IMR-90 (cell line): ENCODE data around the gene EXOC2. TPM values are rescaled to one million over a fixed set of nuclear protein-coding genes. Genes with fewer than 3 reads are reported as not detected.

ENCODE experiments used
- ATAC-seq: fragments of 200-7000 bp; cut with Tn5 transposase; 2 replicates; pipeline ENCODE4 v1.9.1; 2020; ENCODE audit warnings: low read depth, mild to moderate bottlenecking, moderate library complexity
- BruUV-seq: library from RNA; stranded (reverse); fragments of 400-500 nt; replicated peaks from 2 replicates; lab custom pipeline; 2021; lab: Mats Ljungman, UMichigan
- CTCF ChIA-PET: fragments of 300-600 bp; formaldehyde crosslinking; extraction: SDS; loops from one replicate; lab custom pipeline; 2021; ENCODE audit warnings: antibody characterized with exemption; lab: Yijun Ruan, JAX
- POLR2A ChIA-PET: fragments of 300-600 bp; sonication (Branson Sonifier 250); formaldehyde crosslinking; loops from one replicate; lab custom pipeline; 2022; ENCODE audit warnings: antibody characterized with exemption; ENCODE audit not compliant: unreplicated experiment; lab: Charles Lee
- DNase-seq: peaks from one replicate; pipeline ENCODE4 v3.0.0; 2013
- H2AFZ ChIP-seq: replicated peaks from 2 replicates; pipeline ENCODE3; 2013; ENCODE audit warnings: low read length, mild to moderate bottlenecking; ENCODE audit not compliant: poor library complexity
- H2AK5ac ChIP-seq: 2 replicates; pipeline ENCODE4 v1.6.1; 2013; ENCODE audit warnings: low read depth, low read length, inconsistent platforms
- H2AK9ac ChIP-seq: replicated peaks from 2 replicates; pipeline ENCODE3; 2013; ENCODE audit warnings: mild to moderate bottlenecking, low read depth, low read length, moderate library complexity; ENCODE audit not compliant: poor library complexity
- H2BK120ac ChIP-seq: 2 replicates; pipeline ENCODE4 v1.6.1; 2013; ENCODE audit warnings: low read depth, low read length, inconsistent platforms
- H2BK15ac ChIP-seq: 3 replicates; pipeline ENCODE4 v1.6.1; 2013; ENCODE audit warnings: low read depth, low read length, inconsistent platforms
- H2BK20ac ChIP-seq: 2 replicates; pipeline ENCODE4 v1.6.1; 2013; ENCODE audit warnings: low read depth, mild to moderate bottlenecking, inconsistent platforms, low read length, moderate library complexity
- H2BK5ac ChIP-seq: 2 replicates; pipeline ENCODE4 v1.6.1; 2013; ENCODE audit warnings: mild to moderate bottlenecking, low read depth, low read length, inconsistent platforms; ENCODE audit not compliant: poor library complexity, severe bottlenecking
- H3K14ac ChIP-seq: replicated peaks from 2 replicates; pipeline ENCODE4 v1.6.1; 2013; ENCODE audit warnings: low read depth, low read length, inconsistent platforms
- H3K18ac ChIP-seq: 2 replicates; pipeline ENCODE4 v1.6.1; 2013; ENCODE audit warnings: low read depth, low read length, control low read depth
- H3K23ac ChIP-seq: 2 replicates; pipeline ENCODE4 v1.6.1; 2013; ENCODE audit warnings: low read depth, low read length, inconsistent platforms
- H3K27ac ChIP-seq: 2 replicates; pipeline ENCODE4 v1.5.1; 2013; ENCODE audit warnings: mild to moderate bottlenecking, control low read depth, low read length; ENCODE audit not compliant: insufficient read depth
- H3K27me3 ChIP-seq: 2 replicates; pipeline ENCODE4 v1.6.1; 2013; ENCODE audit warnings: low read length; ENCODE audit not compliant: control insufficient read depth, insufficient read depth
- H3K36me3 ChIP-seq: 2 replicates; pipeline ENCODE4 v1.6.1; 2013; ENCODE audit warnings: low read length, mixed read lengths; ENCODE audit not compliant: control insufficient read depth, insufficient read depth
- H3K4ac ChIP-seq: 2 replicates; pipeline ENCODE4 v1.6.1; 2013; ENCODE audit warnings: low read depth, low read length, inconsistent platforms
- H3K4me1 ChIP-seq: 2 replicates; pipeline ENCODE4 v1.6.1; 2013; ENCODE audit warnings: low read length, mixed read lengths; ENCODE audit not compliant: control insufficient read depth, insufficient read depth
- H3K4me2 ChIP-seq: 2 replicates; pipeline ENCODE4 v1.6.1; 2013; ENCODE audit warnings: low read depth, mild to moderate bottlenecking, control low read depth, low read length, moderate library complexity
- H3K4me3 ChIP-seq: 2 replicates; pipeline ENCODE4 v1.5.1; 2013; ENCODE audit warnings: low read depth, mild to moderate bottlenecking, control low read depth, low read length, moderate library complexity; ENCODE audit not compliant: insufficient read depth
- H3K56ac ChIP-seq: 2 replicates; pipeline ENCODE4 v1.6.1; 2013; ENCODE audit warnings: low read length, inconsistent platforms; ENCODE audit not compliant: insufficient read depth; ENCODE audit errors: extremely low read depth
- H3K79me1 ChIP-seq, 2 experiments: 2 replicates each; pipeline ENCODE4 v1.6.1; 2013; ENCODE audit warnings: low read length in 2 of 2, inconsistent platforms in 1 of 2, low read depth in 1 of 2
- H3K9ac ChIP-seq: 2 replicates; pipeline ENCODE4 v1.6.1; 2013; ENCODE audit warnings: low read depth, low read length, control low read depth
- H3K9me1 ChIP-seq: 2 replicates; pipeline ENCODE4 v1.6.1; 2013; ENCODE audit warnings: low read length, inconsistent platforms; ENCODE audit not compliant: insufficient read depth
- H3K9me3 ChIP-seq: 2 replicates; pipeline ENCODE4 v1.6.1; 2013; ENCODE audit warnings: low read length; ENCODE audit not compliant: control insufficient read depth, insufficient read depth
- H4K20me1 ChIP-seq: 2 replicates; pipeline ENCODE4 v1.6.1; 2013; ENCODE audit warnings: low read length, inconsistent platforms; ENCODE audit not compliant: insufficient read depth
- H4K5ac ChIP-seq: 2 replicates; pipeline ENCODE4 v1.6.1; 2013; ENCODE audit warnings: mild to moderate bottlenecking, low read depth, low read length, control low read depth
- H4K8ac ChIP-seq, 2 experiments: 2 replicates each; pipeline ENCODE4 v1.6.1; 2013; ENCODE audit warnings: low read depth in 2 of 2, low read length in 2 of 2, control low read depth in 1 of 2, inconsistent platforms in 1 of 2
- H4K91ac ChIP-seq: 2 replicates; pipeline ENCODE4 v1.6.1; 2013; ENCODE audit warnings: low read depth, low read length, inconsistent platforms; ENCODE audit not compliant: insufficient read depth
- BHLHE40 ChIP-seq: fragments of 150-350 bp; IDR thresholded peaks from 2 replicates; pipeline ENCODE4 v1.6.1; 2016; ENCODE audit warnings: mild to moderate bottlenecking, low read depth, low read length
- CEBPB ChIP-seq: IDR thresholded peaks from 2 replicates; pipeline ENCODE4 v1.6.1; 2012; ENCODE audit warnings: low read depth, low read length, improper control_type of control experiment
- CHD1 ChIP-seq: IDR thresholded peaks from 2 replicates; pipeline ENCODE4 v1.6.1; 2012; ENCODE audit warnings: low read depth, low read length, improper control_type of control experiment
- CTCF ChIP-seq: conservative IDR thresholded peaks from 2 replicates; pipeline ENCODE4 v1.5.1; 2012; ENCODE audit warnings: mild to moderate bottlenecking, low read depth, low read length, improper control_type of control experiment
- ELK1 ChIP-seq: fragments of 150-350 bp; IDR thresholded peaks from 2 replicates; pipeline ENCODE4 v1.6.1; 2016; ENCODE audit warnings: low read depth, mild to moderate bottlenecking, low read length, moderate library complexity, borderline replicate concordance
- FOS ChIP-seq: fragments of 150-350 bp; IDR thresholded peaks from 2 replicates; pipeline ENCODE4 v1.6.1; 2016; ENCODE audit warnings: low read depth, low read length
- MAFK ChIP-seq: IDR thresholded peaks from 2 replicates; pipeline ENCODE4 v1.6.1; 2012; ENCODE audit warnings: low read depth, low read length, improper control_type of control experiment
- MAZ ChIP-seq: IDR thresholded peaks from 2 replicates; pipeline ENCODE4 v1.6.1; 2012; ENCODE audit warnings: low read depth, mild to moderate bottlenecking, low read length, improper control_type of control experiment, moderate library complexity, borderline replicate concordance
- MXI1 ChIP-seq: IDR thresholded peaks from 2 replicates; pipeline ENCODE4 v1.6.1; 2012; ENCODE audit warnings: low read depth, mild to moderate bottlenecking, low read length, moderate library complexity, borderline replicate concordance
- NFE2L2 ChIP-seq: fragments of 150-350 bp; IDR thresholded peaks from 2 replicates; pipeline ENCODE4 v1.6.1; 2016; ENCODE audit warnings: low read depth, mild to moderate bottlenecking, low read length
- POLR2A ChIP-seq: IDR thresholded peaks from 2 replicates; pipeline ENCODE4 v1.6.1; 2012; ENCODE audit warnings: mild to moderate bottlenecking, low read depth, low read length
- RAD21 ChIP-seq: IDR thresholded peaks from 2 replicates; pipeline ENCODE4 v1.6.1; 2012; ENCODE audit warnings: low read length, improper control_type of control experiment
- RCOR1 ChIP-seq: IDR thresholded peaks from 2 replicates; pipeline ENCODE4 v1.6.1; 2012; ENCODE audit warnings: mild to moderate bottlenecking, low read length, improper control_type of control experiment; ENCODE audit not compliant: insufficient replicate concordance
- RFX5 ChIP-seq: IDR thresholded peaks from 2 replicates; pipeline ENCODE4 v1.8.0; 2012; ENCODE audit warnings: low read depth, mild to moderate bottlenecking, low read length, moderate library complexity
- SMC3 ChIP-seq: fragments of 150-350 bp; IDR thresholded peaks from 2 replicates; pipeline ENCODE4 v1.6.1; 2016; ENCODE audit warnings: low read depth, mild to moderate bottlenecking, antibody characterized with exemption, low read length, moderate library complexity
- USF2 ChIP-seq: fragments of 150-350 bp; IDR thresholded peaks from 2 replicates; pipeline ENCODE4 v1.6.1; 2017; ENCODE audit warnings: mild to moderate bottlenecking, antibody characterized with exemption, low read length, low read depth
- WGBS, 2 experiments: methylation state at CpG; one replicate each; pipeline versions ENCODE4 v1.1.5 to v1.1.7; 2013; ENCODE audit warnings: missing lambda C conversion rate in 2 of 2; ENCODE audit not compliant: insufficient read length in 1 of 2; ENCODE audit errors: extremely low coverage in 2 of 2; 5-methylcytosine and 5-hydroxymethylcytosine counted together
- dilution Hi-C: fragments of 300-500 bp; cut with HindIII; formaldehyde crosslinking; loops from one replicate; pipeline ENCODE4 v1.14.3; 2018; ENCODE audit warnings: low sequenced_read_pairs; ENCODE audit not compliant: unreplicated experiment
- in situ Hi-C: fragments of 300-500 bp; cut with MboI; formaldehyde crosslinking; loops from 3 replicates; pipeline ENCODE4 v1.14.3; 2019; ENCODE audit warnings: low sequenced_read_pairs, inconsistent platforms, mixed read lengths
- intact Hi-C: fragments of 100-400 bp; cut with micrococcal nuclease; formaldehyde crosslinking; loops from 2 replicates; pipeline ENCODE4 v1.10.0; 2022
- polyA plus RNA-seq, 3 experiments: library from polyadenylated mRNA; depleted of rRNA; stranded (reverse); fragments of >200 nt; gene quantifications; 2 replicates each; pipeline ENCODE4 v1.2.3, GENCODE V29; 2012; ENCODE audit warnings: low replicate concordance in 1 of 3
- total RNA-seq: library from RNA; depleted of rRNA; stranded (reverse); fragments of >200 nt; gene quantifications from 2 replicates; pipeline ENCODE4 v1.2.3, GENCODE V29; 2012

The EXOC2 gene
- total and polyA plus RNA-seq, 2 of the 4 experiments (the other 2 are of a cell fraction), result 13.1 to 37.3 TPM

GRCh38 chr6:484746-485145 lies 208.2 kb downstream of the EXOC2 start:
- H2BK20ac ChIP-seq, result no peak overlapping the region
- dilution Hi-C loops, result no loop called here

More at GRCh38 chr6:484746-485145, 208.2 kb downstream of the EXOC2 start:
- Histone ChIP-seq H2BK120ac (no peak overlapping the region), H3K9ac (no peak overlapping the region), H2BK15ac (no peak overlapping the region), H3K14ac (no peak overlapping the region), H3K27ac (no peak overlapping the region), H4K8ac (no peak overlapping the region), H3K4me3 (no peak overlapping the region), H3K23ac (no peak overlapping the region), H3K4me2 (no peak overlapping the region), H3K27me3 (no peaks in the 10 kb centered on the region), H3K9me1 (no peaks in the 10 kb centered on the region), H2BK5ac (no peak overlapping the region), H2AK5ac (no peak overlapping the region), H3K79me1 (no peaks in the 10 kb centered on the region), H4K91ac (no peak overlapping the region), H4K20me1 (no peaks in the 10 kb centered on the region), H3K56ac (no peak overlapping the region), H3K4me1 (no peaks in the 10 kb centered on the region), H4K5ac (no peak overlapping the region), H2AFZ (no peak overlapping the region), H3K4ac (no peak overlapping the region), H3K9me3 (no peaks in the 10 kb centered on the region), H3K36me3 (peaks cover 16% of the 10 kb centered on the region), H2AK9ac (no peak overlapping the region), H3K18ac (no peak overlapping the region)
- CTCF ChIA-PET, result no interaction called here
- TF ChIP-seq CEBPB (no peak), RCOR1 (no peak), BHLHE40 (no peak), NFE2L2 (no peak), ELK1 (no peak), RAD21 (no peak), RFX5 (no peak), MXI1 (no peak), SMC3 (no peak), CHD1 (no peak), USF2 (no peak), MAZ (no peak), MAFK (no peak), CTCF (no peak), FOS (no peak), POLR2A (no peak)
- in situ Hi-C loops (no loop called here), intact Hi-C loops (loop anchor here (5.0 kb wide), 1 partner anchor 147 kb away; no protein-coding TSS in a partner anchor)
- BruUV-seq, result no TSS peak
- ATAC-seq (no peak), DNase-seq (no peak)
- POLR2A ChIA-PET, result no interaction called here
- no CpG with 5 or more reads among the region's 6 CpGs for WGBS, 2 experiments
